Esophagus (tissue), 2 donors: ENCODE results near the gene MAN1C1. TPM values are rescaled to one million over a fixed set of nuclear protein-coding genes. Genes with fewer than 3 reads are reported as not detected.
A peak's percentile ranks its signal among the peaks of the same experiment; 100 is the strongest.

ENCODE experiments used
- H3K27ac ChIP-seq, 2 donors: one replicate each; pipeline ENCODE4 v1.5.1; 2013; ENCODE audit warnings: low read depth in 2 of 2, mild to moderate bottlenecking in 2 of 2, inconsistent platforms in 1 of 2, low read length in 1 of 2, moderate library complexity in 1 of 2
- H3K27me3 ChIP-seq, 2 donors: one replicate each; pipeline ENCODE4 v1.6.1; 2013; ENCODE audit warnings: low read length in 2 of 2, control low read depth in 1 of 2, mild to moderate bottlenecking in 1 of 2; ENCODE audit not compliant: insufficient read depth in 2 of 2, control insufficient read depth in 1 of 2
- H3K36me3 ChIP-seq, 2 donors: one replicate each; pipeline ENCODE4 v1.6.1; 2013; ENCODE audit warnings: low read length in 1 of 2; ENCODE audit not compliant: control insufficient read depth in 2 of 2, insufficient read depth in 2 of 2
- H3K4me1 ChIP-seq, 2 donors: one replicate each; pipeline ENCODE4 v1.6.1; 2013; ENCODE audit warnings: low read length in 1 of 2; ENCODE audit not compliant: control insufficient read depth in 2 of 2, insufficient read depth in 2 of 2
- H3K4me3 ChIP-seq, 2 donors: one replicate each; pipeline ENCODE4 v1.5.1; 2013; ENCODE audit warnings: low read length in 2 of 2, mild to moderate bottlenecking in 2 of 2, low read depth in 1 of 2, moderate library complexity in 1 of 2
- H3K9me3 ChIP-seq, 2 donors: one replicate each; pipeline ENCODE4 v1.6.1; 2013; ENCODE audit warnings: mild to moderate bottlenecking in 2 of 2, low read depth in 1 of 2, low read length in 1 of 2, moderate library complexity in 1 of 2; ENCODE audit not compliant: control insufficient read depth in 2 of 2, insufficient read depth in 1 of 2
- WGBS, 2 donors: extraction: QIAGEN DNeasy Blood & Tissue Kit; methylation state at CpG; one replicate each; pipeline ENCODE4 v1.1.7; 2013; 5-methylcytosine and 5-hydroxymethylcytosine counted together
- polyA plus RNA-seq, 2 donors: library from polyadenylated mRNA; stranded (reverse); fragments of 200-250 nt; gene quantifications; one replicate each; pipeline ENCODE4 v1.2.3, GENCODE V29; 2013
- donor health status: healthy with polysubstance abuse.
- donor health status: Bipolar disorder and iron deficiency.

Gene MAN1C1
- polyA plus RNA-seq, 2 donors, result 2.4 to 3.7 TPM

DNA sequence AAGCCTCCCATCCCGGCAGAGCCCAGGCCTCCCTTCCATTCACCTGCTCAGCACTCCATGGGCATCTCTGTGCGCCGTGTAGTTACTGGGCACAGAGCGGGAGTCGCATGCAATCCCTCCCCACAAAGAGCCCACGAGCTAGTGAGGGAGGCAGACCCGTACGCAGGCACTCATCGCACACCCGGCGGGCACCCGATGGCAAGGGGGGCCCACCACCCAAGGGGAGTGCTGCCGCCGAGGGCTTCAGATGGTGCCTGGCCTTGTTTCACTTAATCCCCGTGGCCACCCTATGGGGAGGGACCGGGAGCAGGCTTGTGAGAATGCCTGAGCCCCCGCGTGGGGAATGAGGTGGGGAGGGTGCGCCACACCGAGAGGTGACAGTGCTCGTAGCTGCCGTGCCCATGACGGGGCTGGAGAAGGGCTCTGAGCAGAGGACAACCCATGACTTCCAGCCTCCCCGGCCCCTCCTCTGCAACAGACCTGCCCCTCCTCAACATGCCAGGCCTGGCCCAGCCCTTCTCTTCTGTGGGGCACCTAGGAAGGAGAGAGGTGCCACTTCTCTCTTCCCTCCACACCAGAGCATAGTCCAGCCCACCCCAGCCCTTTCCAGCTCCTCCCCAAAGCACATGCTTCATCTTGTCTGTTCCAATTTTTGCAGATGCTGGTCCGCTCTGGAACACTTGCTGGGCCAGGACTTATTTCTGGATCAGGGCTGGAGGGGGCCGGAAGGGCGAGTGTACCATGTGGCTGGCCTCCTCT lies 153.2 kb downstream of the MAN1C1 start:
- Histone ChIP-seq H3K27me3 (no peaks in the 10 kb centered on the region), H3K4me1 (peaks cover 3 to 11% of the 10 kb centered on the region in 2 donors), H3K27ac (no peak overlapping the region), H3K4me3 (no peak overlapping the region), H3K9me3 (peaks cover 0 to 2% of the 10 kb centered on the region in 2 donors), H3K36me3 (peaks cover 0 to 4% of the 10 kb centered on the region in 2 donors)
- 85 to 89% methylated on average over 27 of the region's 27 CpGs for WGBS, 2 donors

DNA sequence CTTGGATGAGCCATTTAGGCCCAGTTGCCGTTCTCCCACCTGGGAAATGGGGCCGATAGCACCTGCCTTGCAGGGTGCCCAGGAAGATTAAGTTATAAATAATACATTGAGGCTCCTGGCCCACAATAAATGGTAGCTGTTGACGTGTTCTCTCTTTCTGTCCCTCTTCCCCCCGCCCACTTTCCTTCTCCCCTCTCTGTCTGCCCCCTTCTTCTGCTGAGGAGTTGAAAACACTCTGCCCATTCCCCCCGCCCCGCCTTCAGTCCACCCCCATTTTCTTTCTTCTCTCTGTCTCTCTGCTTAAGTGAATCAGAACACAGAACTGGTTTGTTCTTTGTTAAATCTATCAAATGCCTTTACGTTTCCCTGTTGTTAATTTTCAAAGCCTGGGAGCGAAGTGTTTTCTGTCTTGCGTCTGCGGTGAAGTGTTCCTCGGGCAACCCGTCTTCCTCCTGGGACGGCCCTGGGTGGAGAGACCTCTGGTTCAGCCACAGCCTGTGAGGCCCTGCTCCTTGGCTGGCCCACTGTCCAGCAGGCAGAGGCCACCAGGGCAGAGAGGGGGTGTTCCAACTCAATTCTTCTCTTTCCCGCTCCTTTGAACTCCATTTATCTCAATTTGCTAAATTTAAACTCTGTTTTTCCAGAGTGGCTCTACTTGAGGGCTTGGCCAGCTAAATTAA lies 154.1 kb downstream of the MAN1C1 start:
- Histone ChIP-seq H3K27me3 (no peaks in the 10 kb centered on the region), H3K27ac (peak overlapping the region in 1 of 2 donors; percentile 24), H3K4me1 (peaks cover 3 to 11% of the 10 kb centered on the region in 2 donors), H3K9me3 (peaks cover 0 to 2% of the 10 kb centered on the region in 2 donors), H3K36me3 (peaks cover 0 to 4% of the 10 kb centered on the region in 2 donors), H3K4me3 (no peak overlapping the region)
- WGBS, 2 donors, result 79 to 81% methylated on average over 14 of the region's 14 CpGs

DNA sequence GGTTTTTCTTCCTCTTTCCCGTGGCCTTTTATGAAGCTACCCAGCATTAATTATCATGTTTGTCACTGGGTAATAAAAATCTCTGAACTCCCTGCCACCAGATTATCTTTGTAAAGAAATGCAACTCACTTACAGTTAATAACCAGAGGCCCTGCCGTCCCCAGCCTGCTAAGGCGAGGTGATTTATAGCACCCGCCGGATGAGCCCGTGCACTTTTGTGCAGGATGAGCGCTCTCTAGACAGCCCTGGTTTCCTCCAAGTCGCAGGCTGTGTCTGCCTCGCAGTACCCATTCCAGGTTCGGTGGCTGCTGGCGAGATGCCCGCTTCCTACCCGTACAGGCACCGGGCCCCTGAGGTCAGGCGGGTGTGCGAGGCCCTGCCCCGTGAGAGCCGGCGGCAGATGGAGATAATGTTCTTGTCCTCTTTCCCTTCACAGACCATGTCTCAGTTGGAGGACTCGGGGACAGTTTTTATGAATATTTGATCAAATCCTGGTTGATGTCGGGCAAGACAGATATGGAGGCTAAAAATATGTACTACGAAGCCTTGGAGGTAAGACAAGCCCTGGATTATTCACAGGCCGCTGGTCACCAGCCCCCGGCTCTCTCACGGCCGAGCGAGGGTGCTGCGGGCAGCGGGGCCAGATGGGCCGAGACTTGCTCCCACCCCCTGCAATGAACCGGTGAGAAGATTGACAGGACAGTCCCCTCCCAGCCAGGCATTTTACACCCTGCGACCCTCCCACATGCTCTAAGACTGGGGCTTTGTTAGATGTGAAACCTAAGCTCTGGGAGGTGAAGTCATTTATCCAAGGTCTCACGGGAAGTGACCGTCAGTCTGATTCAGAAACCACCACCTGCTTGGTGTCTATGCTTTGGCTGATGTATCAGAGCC lies 154.9 kb downstream of the MAN1C1 start:
- Histone ChIP-seq H3K27ac (peak overlapping the region in 1 of 2 donors; percentile 2), H3K4me3 (no peak overlapping the region), H3K9me3 (peaks cover 0 to 2% of the 10 kb centered on the region in 2 donors), H3K27me3 (no peaks in the 10 kb centered on the region), H3K4me1 (peaks cover 3 to 9% of the 10 kb centered on the region in 2 donors), H3K36me3 (peaks cover 0 to 4% of the 10 kb centered on the region in 2 donors)
- WGBS, 2 donors, result 47 to 67% methylated on average over 34 of the region's 34 CpGs

DNA sequence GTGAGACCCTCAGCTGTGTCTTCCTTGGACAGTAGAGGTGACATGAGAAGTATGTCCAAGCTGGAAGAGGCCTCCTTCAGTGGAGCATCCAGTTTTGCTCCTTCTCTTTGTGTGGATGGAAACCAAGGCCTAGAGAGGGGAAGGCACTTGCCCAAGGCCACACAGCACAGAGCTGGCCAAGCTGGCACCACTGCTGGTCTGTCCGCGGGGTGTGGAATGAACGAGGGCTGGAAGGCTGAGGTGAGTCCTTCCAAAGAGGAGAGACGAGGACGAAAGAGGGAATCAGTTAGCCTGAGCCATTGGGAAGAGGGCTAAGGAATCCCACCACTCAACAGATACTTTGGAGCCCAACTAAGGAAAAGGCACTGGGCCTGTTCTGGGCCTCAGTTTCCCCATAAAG lies 155.6 kb downstream of the MAN1C1 start:
- no peaks in the 10 kb centered on the region for H3K27me3 ChIP-seq
- H3K9me3 ChIP-seq, result peaks cover 0 to 2% of the 10 kb centered on the region in 2 donors
- peaks cover 3 to 5% of the 10 kb centered on the region in 2 donors for H3K4me1 ChIP-seq
- no peak overlapping the region for H3K27ac ChIP-seq
- no peak overlapping the region for H3K4me3 ChIP-seq
- WGBS, 2 donors, result 87 to 97% methylated on average over 5 of the region's 5 CpGs
- H3K36me3 ChIP-seq, result peaks cover 0 to 4% of the 10 kb centered on the region in 2 donors

DNA sequence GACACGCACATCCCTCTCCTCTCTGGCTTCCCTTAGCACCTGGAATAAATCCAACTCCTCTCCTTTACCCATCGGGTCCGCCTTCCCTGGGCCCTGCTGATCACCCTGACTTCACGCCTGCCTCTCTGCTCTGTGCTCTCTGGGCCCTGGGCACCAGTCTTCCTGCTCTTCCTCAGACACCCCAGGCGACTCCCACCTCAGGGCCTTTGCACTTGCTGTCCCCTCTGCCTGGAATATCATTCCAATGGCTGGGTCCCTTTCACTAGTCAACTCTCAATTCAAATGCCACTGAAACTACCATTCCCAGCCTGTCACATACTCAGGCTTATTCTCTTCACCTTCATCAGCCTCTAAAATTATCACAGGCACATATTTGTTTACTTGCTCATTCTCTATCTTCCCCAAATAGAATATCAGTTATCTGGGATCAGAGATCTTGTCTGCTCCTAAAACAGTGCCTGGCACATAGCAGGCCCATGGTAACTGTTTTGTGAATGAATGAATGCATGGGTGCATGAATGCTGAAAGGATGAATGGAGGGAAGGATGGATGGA lies 156.2 kb downstream of the MAN1C1 start:
- Histone ChIP-seq H3K4me1 (peaks cover 3 to 5% of the 10 kb centered on the region in 2 donors), H3K9me3 (peaks cover 0 to 2% of the 10 kb centered on the region in 2 donors), H3K27ac (no peak overlapping the region), H3K27me3 (no peaks in the 10 kb centered on the region), H3K4me3 (no peak overlapping the region), H3K36me3 (peaks cover 0 to 4% of the 10 kb centered on the region in 2 donors)
- 91 to 93% methylated on average over 5 of the region's 5 CpGs for WGBS, 2 donors

DNA sequence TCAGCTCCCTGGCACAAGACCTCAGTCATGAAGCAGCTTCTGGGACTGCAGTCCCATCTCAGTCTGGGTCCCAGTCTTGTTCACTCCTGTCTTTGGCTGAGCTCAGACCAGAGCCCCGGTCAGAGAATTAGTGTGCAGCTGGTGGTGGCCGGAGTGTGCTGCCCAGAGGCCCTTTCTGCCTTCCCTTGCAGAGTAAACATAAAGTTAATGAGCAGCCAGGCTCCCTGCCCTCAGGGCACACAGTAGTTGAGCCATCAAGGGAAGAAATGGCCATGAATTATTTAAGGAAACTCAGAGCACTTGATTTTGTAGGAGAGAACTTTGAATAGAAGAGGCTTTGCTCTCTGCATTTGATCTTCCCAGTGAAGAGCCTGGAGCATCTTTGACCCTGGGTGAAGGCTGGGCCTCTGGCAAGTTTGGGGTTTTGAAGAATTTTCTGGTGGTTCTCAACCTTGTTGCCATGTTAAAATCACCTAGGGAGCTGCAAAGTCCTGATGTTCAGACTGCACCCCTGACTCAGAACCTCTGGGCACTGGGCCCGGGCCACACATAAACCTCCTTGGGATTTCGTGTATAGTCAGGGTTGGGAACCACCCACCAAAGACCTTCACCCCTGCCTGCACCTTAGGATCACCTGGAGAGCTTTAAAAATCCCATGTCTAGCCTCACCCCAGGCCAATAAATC lies 157.0 kb downstream of the MAN1C1 start:
- Histone ChIP-seq H3K36me3 (peaks cover 0 to 4% of the 10 kb centered on the region in 2 donors), H3K4me1 (peaks cover 3 to 5% of the 10 kb centered on the region in 2 donors), H3K27ac (no peak overlapping the region), H3K27me3 (no peaks in the 10 kb centered on the region), H3K9me3 (peaks cover 0 to 2% of the 10 kb centered on the region in 2 donors), H3K4me3 (no peak overlapping the region)
- WGBS, 2 donors, result 43 to 51% methylated on average over 4 of the region's 4 CpGs

DNA sequence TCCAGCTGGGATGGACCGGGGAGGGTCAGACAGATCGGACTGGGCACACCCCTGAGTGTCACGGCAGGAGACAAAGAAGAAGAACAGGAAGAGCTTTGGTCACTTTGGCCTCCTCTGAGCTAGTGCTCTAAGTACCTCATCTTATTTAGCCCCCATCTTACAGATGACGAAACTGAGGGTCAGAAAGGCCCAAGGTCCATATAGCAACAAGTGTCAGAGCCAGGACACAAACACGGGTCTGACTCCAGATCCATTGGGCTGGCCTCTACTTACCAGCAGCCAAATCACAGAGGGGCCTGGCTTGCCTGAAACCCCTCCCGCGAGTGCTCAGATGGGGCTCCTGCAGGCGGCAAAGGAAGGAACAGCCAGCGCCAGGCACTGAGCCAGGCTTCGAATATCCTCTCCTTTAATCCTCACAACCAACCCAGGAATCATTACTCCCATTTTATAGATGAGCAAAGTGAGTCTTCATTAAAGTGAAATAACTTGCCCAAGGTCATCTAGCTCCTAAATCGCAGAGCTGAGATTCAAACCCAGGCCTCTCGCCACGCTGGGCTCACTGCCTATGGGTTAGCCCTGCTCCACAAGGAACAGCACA lies 157.7 kb downstream of the MAN1C1 start:
- Histone ChIP-seq H3K36me3 (peaks cover 0 to 3% of the 10 kb centered on the region in 2 donors), H3K4me3 (no peak overlapping the region), H3K27me3 (no peaks in the 10 kb centered on the region), H3K9me3 (no peaks in the 10 kb centered on the region), H3K27ac (no peak overlapping the region), H3K4me1 (peaks cover 3 to 5% of the 10 kb centered on the region in 2 donors)
- 69 to 76% methylated on average over 13 of the region's 13 CpGs for WGBS, 2 donors

DNA sequence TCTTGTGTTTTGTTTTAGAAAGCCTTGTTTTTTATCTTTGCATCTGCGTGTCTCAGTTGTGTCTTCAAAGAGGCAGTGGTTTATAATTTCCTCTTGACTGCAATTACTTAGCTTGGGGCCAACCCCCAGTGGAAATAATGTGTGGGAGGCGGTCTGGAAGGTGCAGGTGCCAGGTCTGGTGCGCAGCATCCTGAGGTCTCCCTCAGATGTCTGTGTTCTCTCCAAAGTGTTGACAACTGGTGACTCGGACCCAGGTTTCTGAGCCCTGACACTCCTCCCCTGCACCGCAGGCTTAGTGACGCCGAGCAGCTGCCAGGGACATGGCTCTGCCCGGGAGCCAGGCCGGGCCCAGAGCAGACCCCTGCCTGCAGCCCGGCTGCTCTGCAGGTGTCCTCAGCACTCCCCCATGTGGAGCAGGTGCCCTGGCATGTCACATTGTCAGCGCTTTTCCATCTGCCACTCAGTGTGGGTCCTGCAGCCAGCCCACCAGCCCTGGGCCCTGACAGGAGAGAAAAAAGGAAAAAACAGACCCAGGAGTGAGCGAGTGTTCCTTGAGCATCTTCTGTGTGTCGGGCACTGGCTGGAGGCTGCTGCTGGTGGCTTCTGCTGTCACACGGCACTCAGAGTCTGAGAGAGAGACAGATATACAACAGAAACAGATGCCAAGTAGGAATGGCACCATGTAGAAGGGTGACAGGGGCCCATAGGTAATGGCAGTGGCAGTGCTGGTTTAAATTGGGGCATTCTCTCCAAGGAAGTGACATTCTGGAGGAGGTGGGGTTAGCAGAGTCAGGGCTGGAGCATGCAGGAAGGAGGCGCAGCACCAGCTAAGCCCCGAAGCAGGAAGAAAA lies 158.6 kb downstream of the MAN1C1 start:
- H3K36me3 ChIP-seq, result no peaks in the 10 kb centered on the region
- H3K4me1 ChIP-seq, result peaks cover 0 to 3% of the 10 kb centered on the region in 2 donors
- H3K27me3 ChIP-seq, result no peaks in the 10 kb centered on the region
- H3K9me3 ChIP-seq, result no peaks in the 10 kb centered on the region
- no peak overlapping the region for H3K4me3 ChIP-seq
- H3K27ac ChIP-seq, result no peak overlapping the region
- 50 to 57% methylated on average over 16 of the region's 16 CpGs for WGBS, 2 donors
